ENCODE results near the gene SAMSN1.

DNA sequence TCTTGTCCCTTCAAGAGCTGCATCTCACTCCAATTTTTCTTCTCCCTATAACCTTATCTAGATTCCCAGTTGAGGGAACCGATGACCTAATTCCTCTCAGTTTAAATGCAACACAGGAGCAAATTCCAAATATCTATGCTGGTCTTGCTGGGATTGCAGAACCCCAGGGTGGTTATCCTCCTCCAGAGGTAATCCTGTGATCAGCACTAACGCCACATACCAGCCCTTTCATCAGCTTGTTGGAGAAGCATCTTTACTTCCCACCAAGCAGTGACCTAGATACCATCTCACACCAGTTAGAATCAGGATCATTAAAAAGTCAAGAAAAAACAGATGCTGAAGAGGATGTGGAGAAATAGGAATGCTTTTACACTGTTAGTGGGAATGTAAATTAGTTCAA lies 52.4 kb downstream of the SAMSN1 start:
- TF ChIP-seq, protein P1, sequence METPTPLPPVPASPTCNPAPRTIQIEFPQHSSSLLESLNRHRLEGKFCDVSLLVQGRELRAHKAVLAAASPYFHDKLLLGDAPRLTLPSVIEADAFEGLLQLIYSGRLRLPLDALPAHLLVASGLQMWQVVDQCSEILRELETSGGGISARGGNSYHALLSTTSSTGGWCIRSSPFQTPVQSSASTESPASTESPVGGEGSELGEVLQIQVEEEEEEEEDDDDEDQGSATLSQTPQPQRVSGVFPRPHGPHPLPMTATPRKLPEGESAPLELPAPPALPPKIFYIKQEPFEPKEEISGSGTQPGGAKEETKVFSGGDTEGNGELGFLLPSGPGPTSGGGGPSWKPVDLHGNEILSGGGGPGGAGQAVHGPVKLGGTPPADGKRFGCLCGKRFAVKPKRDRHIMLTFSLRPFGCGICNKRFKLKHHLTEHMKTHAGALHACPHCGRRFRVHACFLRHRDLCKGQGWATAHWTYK (CRISPR knock-in tag; IDR thresholded peaks at IDR 0.05): no peak
- TF ChIP-seq, protein P2, sequence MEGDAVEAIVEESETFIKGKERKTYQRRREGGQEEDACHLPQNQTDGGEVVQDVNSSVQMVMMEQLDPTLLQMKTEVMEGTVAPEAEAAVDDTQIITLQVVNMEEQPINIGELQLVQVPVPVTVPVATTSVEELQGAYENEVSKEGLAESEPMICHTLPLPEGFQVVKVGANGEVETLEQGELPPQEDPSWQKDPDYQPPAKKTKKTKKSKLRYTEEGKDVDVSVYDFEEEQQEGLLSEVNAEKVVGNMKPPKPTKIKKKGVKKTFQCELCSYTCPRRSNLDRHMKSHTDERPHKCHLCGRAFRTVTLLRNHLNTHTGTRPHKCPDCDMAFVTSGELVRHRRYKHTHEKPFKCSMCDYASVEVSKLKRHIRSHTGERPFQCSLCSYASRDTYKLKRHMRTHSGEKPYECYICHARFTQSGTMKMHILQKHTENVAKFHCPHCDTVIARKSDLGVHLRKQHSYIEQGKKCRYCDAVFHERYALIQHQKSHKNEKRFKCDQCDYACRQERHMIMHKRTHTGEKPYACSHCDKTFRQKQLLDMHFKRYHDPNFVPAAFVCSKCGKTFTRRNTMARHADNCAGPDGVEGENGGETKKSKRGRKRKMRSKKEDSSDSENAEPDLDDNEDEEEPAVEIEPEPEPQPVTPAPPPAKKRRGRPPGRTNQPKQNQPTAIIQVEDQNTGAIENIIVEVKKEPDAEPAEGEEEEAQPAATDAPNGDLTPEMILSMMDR (IDR thresholded peaks at IDR 0.05 in 2 of 3, conservative IDR thresholded peaks at IDR 0.05 in 1 of 3; ENCODE audit: insufficient read depth in 2 of 3, low read depth in 1 of 3, low read length in 3 of 3): no peak
- TF ChIP-seq POLR2AphosphoS5 (IDR thresholded peaks at IDR 0.05; ENCODE audit: control insufficient read depth, insufficient read depth, low read depth, low read length) (no peak), RNF2 (IDR thresholded peaks at IDR 0.05) (no peak)

Data from K562 (cell line).